ENCODE data around the gene CHAMP1.

DNA sequence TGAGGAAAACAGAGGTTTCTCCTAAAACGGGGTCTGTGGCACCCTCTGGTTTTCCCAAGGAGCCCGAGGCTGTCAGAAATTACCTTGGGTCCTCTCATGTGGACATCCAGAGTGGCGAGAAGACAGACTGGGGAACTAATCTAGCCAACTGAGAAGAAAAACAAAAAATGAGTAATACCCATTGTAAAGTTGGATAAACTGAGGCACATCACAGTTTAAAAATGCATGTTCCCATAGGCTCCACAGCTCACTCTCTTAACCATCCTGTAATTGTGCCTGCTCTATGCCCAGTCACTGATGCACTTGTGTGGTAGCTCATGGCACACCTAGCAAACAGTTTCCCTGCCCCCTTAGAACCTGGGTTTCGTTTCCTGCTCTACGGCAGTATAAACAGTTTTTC is 48.1 kb upstream of the CHAMP1 start:
- TF ChIP-seq, protein P1, sequence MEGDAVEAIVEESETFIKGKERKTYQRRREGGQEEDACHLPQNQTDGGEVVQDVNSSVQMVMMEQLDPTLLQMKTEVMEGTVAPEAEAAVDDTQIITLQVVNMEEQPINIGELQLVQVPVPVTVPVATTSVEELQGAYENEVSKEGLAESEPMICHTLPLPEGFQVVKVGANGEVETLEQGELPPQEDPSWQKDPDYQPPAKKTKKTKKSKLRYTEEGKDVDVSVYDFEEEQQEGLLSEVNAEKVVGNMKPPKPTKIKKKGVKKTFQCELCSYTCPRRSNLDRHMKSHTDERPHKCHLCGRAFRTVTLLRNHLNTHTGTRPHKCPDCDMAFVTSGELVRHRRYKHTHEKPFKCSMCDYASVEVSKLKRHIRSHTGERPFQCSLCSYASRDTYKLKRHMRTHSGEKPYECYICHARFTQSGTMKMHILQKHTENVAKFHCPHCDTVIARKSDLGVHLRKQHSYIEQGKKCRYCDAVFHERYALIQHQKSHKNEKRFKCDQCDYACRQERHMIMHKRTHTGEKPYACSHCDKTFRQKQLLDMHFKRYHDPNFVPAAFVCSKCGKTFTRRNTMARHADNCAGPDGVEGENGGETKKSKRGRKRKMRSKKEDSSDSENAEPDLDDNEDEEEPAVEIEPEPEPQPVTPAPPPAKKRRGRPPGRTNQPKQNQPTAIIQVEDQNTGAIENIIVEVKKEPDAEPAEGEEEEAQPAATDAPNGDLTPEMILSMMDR (IDR thresholded peaks at IDR 0.05) = no peak
- no peak for TF ChIP-seq POLR2A (IDR thresholded peaks at IDR 0.05)
